Fibroblast of the conjunctiva (primary cell): ENCODE measurements around the gene LRRC4C.
"Not testable (repeated sequence)": the region's sequence is repeated elsewhere in the genome, so short reads cannot be mapped to it uniquely, and the experiment has no call there.

ENCODE experiments used
- DNase-seq: peaks from one replicate; pipeline ENCODE4 v3.0.0-alpha.2; 2010; ENCODE audit warnings: low read depth

The LRRC4C gene

GRCh38 chr11:40228662-40229061 is 1230.8 kb downstream of the LRRC4C start:
- DNase-seq: no peak

- no peak for DNase-seq
Observed at GRCh38 chr11:40227730-40228129, 1231.7 kb downstream of the LRRC4C start.

- DNase-seq: no peak
Observed at GRCh38 chr11:40226654-40227053, 1232.8 kb downstream of the LRRC4C start.

GRCh38 chr11:40223596-40224330 is 1235.7 kb downstream of the LRRC4C start:
- DNase-seq: no peak

GRCh38 chr11:40219401-40219800 is 1240.1 kb downstream of the LRRC4C start:
- no peak for DNase-seq

GRCh38 chr11:40215556-40215955 is 1243.9 kb downstream of the LRRC4C start:
- no peak for DNase-seq

GRCh38 chr11:40207416-40207815 is 1252.0 kb downstream of the LRRC4C start:
- DNase-seq: no peak

GRCh38 chr11:40204228-40204627 is 1255.2 kb downstream of the LRRC4C start:
- no peak for DNase-seq

GRCh38 chr11:40203606-40204005 is 1255.8 kb downstream of the LRRC4C start:
- DNase-seq: no peak

- DNase-seq: no peak
Observed at GRCh38 chr11:40202589-40203270, 1256.7 kb downstream of the LRRC4C start.

GRCh38 chr11:40192590-40192989 is 1266.9 kb downstream of the LRRC4C start:
- not testable (repeated sequence) for DNase-seq

- DNase-seq: no peak
Observed at GRCh38 chr11:40190294-40190693, 1269.2 kb downstream of the LRRC4C start.

GRCh38 chr11:40188848-40189247 is 1270.6 kb downstream of the LRRC4C start:
- no peak for DNase-seq

- no peak for DNase-seq
Observed at GRCh38 chr11:40187295-40187694, 1272.2 kb downstream of the LRRC4C start.

- no peak for DNase-seq
Observed at GRCh38 chr11:40186437-40187263, 1272.8 kb downstream of the LRRC4C start.

GRCh38 chr11:40185793-40186192 is 1273.7 kb downstream of the LRRC4C start:
- DNase-seq: no peak

- no peak for DNase-seq
Observed at GRCh38 chr11:40183073-40184064, 1276.1 kb downstream of the LRRC4C start.

- DNase-seq: no peak
Observed at GRCh38 chr11:40179541-40179940, 1279.9 kb downstream of the LRRC4C start.

GRCh38 chr11:40178470-40178869 is 1281.0 kb downstream of the LRRC4C start:
- no peak for DNase-seq

GRCh38 chr11:40175980-40176379 is 1283.5 kb downstream of the LRRC4C start:
- no peak for DNase-seq

- no peak for DNase-seq
Observed at GRCh38 chr11:40170078-40170477, 1289.4 kb downstream of the LRRC4C start.

GRCh38 chr11:40168414-40168813 is 1291.0 kb downstream of the LRRC4C start:
- DNase-seq: no peak
